GM12872 (cell line): ENCODE results near the gene GIT1.

Experiments used
- CTCF ChIP-seq: IDR thresholded peaks from 3 replicates; pipeline ENCODE4 v1.5.1; 2011; ENCODE audit warnings: low read depth, mild to moderate bottlenecking, low read length, moderate library complexity; ENCODE audit not compliant: insufficient read depth

GIT1 gene

GRCh38 chr17:29562615-29563014 lies 26.8 kb downstream of the GIT1 start:
- no peak for TF ChIP-seq CTCF

- no peak for TF ChIP-seq CTCF
These were observed 27.6 kb downstream of the GIT1 start for GRCh38 chr17:29561554-29562517.

- TF ChIP-seq CTCF, result no peak
These were observed 29.1 kb downstream of the GIT1 start for GRCh38 chr17:29560316-29560715.

GRCh38 chr17:29559640-29560039 lies 29.8 kb downstream of the GIT1 start:
- TF ChIP-seq CTCF, result no peak

- TF ChIP-seq CTCF, result no peak
These were observed 31.7 kb downstream of the GIT1 start for GRCh38 chr17:29557739-29558116.

- TF ChIP-seq CTCF, result no peak
These were observed 32.2 kb downstream of the GIT1 start for GRCh38 chr17:29557085-29557738.

- no peak for TF ChIP-seq CTCF
These were observed 33.6 kb downstream of the GIT1 start for GRCh38 chr17:29555840-29556239.
